Esophagus muscularis mucosa (tissue), 4 donors: ENCODE measurements around the gene ORM1. TPM values are rescaled to one million over a fixed set of nuclear protein-coding genes. Genes with fewer than 3 reads are reported as not detected.
"Not testable (repeated sequence)": the region's sequence is repeated elsewhere in the genome, so short reads cannot be mapped to it uniquely, and the experiment has no call there.

ENCODE experiments used
- DNase-seq: peaks from one replicate; pipeline ENCODE4 v3.0.0-alpha.2; 2017; ENCODE audit errors: extremely low spot score
- H3K27ac ChIP-seq, 4 donors: fragments of 200-600 bp; sonication (generic); replicated peaks in 1 of 4; 1 replicate in 3 of 4; 2 replicates in 1 of 4; pipeline ENCODE4 v1.5.1; 2016 to 2019; ENCODE audit warnings: mild to moderate bottlenecking in 1 of 4
- H3K27me3 ChIP-seq, 4 donors: fragments of 200-600 bp; sonication (generic); one replicate each; pipeline versions ENCODE4 v1.5.1 to v1.6.0; 2016 to 2019
- H3K36me3 ChIP-seq, 4 donors: fragments of 200-600 bp; sonication (generic); one replicate each; pipeline ENCODE4 v1.5.1; 2016 to 2019
- H3K4me1 ChIP-seq, 4 donors: fragments of 200-600 bp; sonication (generic); one replicate each; pipeline ENCODE4 v1.5.1; 2016 to 2019
- H3K4me3 ChIP-seq, 4 donors: fragments of 200-600 bp; sonication (generic); 1 replicate in 2 of 4; 2 replicates in 2 of 4; pipeline ENCODE4 v1.5.1; 2016 to 2019; ENCODE audit warnings: mild to moderate bottlenecking in 4 of 4, moderate library complexity in 1 of 4
- H3K9me3 ChIP-seq, 4 donors: fragments of 200-600 bp; sonication (generic); 1 replicate in 3 of 4; 2 replicates in 1 of 4; pipeline ENCODE4 v1.5.1; 2016 to 2019
- EP300 ChIP-seq: sonication (generic); formaldehyde crosslinking; IDR thresholded peaks from one replicate; pipeline ENCODE4 v1.6.1; 2017; ENCODE audit warnings: antibody characterized with exemption
- POLR2A ChIP-seq: fragments of 450-650 bp; IDR thresholded peaks from one replicate; pipeline ENCODE4 v1.6.1; 2017; ENCODE audit warnings: antibody characterized with exemption, moderate library complexity, mild to moderate bottlenecking, low read depth
- POLR2AphosphoS5 ChIP-seq, 2 donors: sonication (generic); formaldehyde crosslinking; IDR thresholded peaks; one replicate each; pipeline ENCODE4 v1.6.1; 2017; ENCODE audit warnings: antibody characterized with exemption in 2 of 2
- WGBS: methylation state at CpG from one replicate; pipeline ENCODE4 v1.1.5; 2018; 5-methylcytosine and 5-hydroxymethylcytosine counted together
- intact Hi-C: fragments of 100-400 bp; cut with DNase I; formaldehyde crosslinking; loops from one replicate; pipeline ENCODE4 v1.15.1; 2023
- total RNA-seq, 4 donors: library from RNA; depleted of rRNA; stranded (reverse); fragments of >200 nt; gene quantifications; one replicate each; pipeline versions ENCODE4 v1.1.0 to v1.2.1, GENCODE V29; 2016
- TF ChIP-seq, protein P1 (sequence below), 3 experiments: fragments of 200-600 bp in 2 of 3; fragments of 450-650 bp in 1 of 3; sonication (generic) in 2 of 3; IDR thresholded peaks; one replicate each; pipeline ENCODE4 v1.5.1; 2017 to 2019; ENCODE audit warnings: antibody characterized with exemption in 3 of 3, mild to moderate bottlenecking in 2 of 3, moderate library complexity in 1 of 3

Gene ORM1
- total RNA-seq, 4 donors from 2014 or later: 1.3 TPM; not detected in 3

GRCh38 chr9:114316605-114317230, 6.2 kb upstream of the ORM1 start:
- H3K9me3 ChIP-seq: no peaks in the 10 kb centered on the region
- no peak for DNase-seq
- no peaks in the 10 kb centered on the region for H3K4me1 ChIP-seq
- 73% methylated on average over 10 of the region's 10 CpGs for WGBS
- H3K36me3 ChIP-seq: no peaks in the 10 kb centered on the region
- TF ChIP-seq EP300 (no peak), POLR2AphosphoS5 (IDR thresholded peaks at IDR 0.05) (no peak), POLR2A (no peak)
- TF ChIP-seq, protein P1, sequence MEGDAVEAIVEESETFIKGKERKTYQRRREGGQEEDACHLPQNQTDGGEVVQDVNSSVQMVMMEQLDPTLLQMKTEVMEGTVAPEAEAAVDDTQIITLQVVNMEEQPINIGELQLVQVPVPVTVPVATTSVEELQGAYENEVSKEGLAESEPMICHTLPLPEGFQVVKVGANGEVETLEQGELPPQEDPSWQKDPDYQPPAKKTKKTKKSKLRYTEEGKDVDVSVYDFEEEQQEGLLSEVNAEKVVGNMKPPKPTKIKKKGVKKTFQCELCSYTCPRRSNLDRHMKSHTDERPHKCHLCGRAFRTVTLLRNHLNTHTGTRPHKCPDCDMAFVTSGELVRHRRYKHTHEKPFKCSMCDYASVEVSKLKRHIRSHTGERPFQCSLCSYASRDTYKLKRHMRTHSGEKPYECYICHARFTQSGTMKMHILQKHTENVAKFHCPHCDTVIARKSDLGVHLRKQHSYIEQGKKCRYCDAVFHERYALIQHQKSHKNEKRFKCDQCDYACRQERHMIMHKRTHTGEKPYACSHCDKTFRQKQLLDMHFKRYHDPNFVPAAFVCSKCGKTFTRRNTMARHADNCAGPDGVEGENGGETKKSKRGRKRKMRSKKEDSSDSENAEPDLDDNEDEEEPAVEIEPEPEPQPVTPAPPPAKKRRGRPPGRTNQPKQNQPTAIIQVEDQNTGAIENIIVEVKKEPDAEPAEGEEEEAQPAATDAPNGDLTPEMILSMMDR (IDR thresholded peaks at IDR 0.05): no peak
- H3K27ac ChIP-seq: no peak overlapping the region
- no peaks in the 10 kb centered on the region for H3K27me3 ChIP-seq
- no peak overlapping the region for H3K4me3 ChIP-seq
- intact Hi-C loops: no loop called here

- intact Hi-C loops: no loop called here
- Histone ChIP-seq H3K27ac (no peak overlapping the region), H3K36me3 (no peaks in the 10 kb centered on the region), H3K27me3 (no peaks in the 10 kb centered on the region), H3K9me3 (no peaks in the 10 kb centered on the region), H3K4me3 (no peak overlapping the region), H3K4me1 (no peaks in the 10 kb centered on the region)
- no peak for DNase-seq
- no peak for TF ChIP-seq POLR2A
- no peak for TF ChIP-seq POLR2AphosphoS5 (IDR thresholded peaks at IDR 0.05)
- TF ChIP-seq, protein P1 (IDR thresholded peaks at IDR 0.05): no peak
- TF ChIP-seq EP300: no peak
- WGBS: 89% methylated on average over 8 of the region's 8 CpGs
These were observed 5.1 kb upstream of the ORM1 start for GRCh38 chr9:114317665-114318357.

- no peak for DNase-seq
- Histone ChIP-seq H3K4me3 (no peak overlapping the region), H3K9me3 (no peaks in the 10 kb centered on the region), H3K36me3 (no peaks in the 10 kb centered on the region), H3K4me1 (no peaks in the 10 kb centered on the region), H3K27me3 (no peaks in the 10 kb centered on the region), H3K27ac (no peak overlapping the region)
- WGBS: 86% methylated on average over 8 of the region's 8 CpGs
- intact Hi-C loops: no loop called here
- TF ChIP-seq EP300 (no peak), POLR2A (no peak), POLR2AphosphoS5 (IDR thresholded peaks at IDR 0.05) (no peak)
- TF ChIP-seq, protein P1 (IDR thresholded peaks at IDR 0.05): no peak
These were observed 4.5 kb upstream of the ORM1 start for GRCh38 chr9:114318416-114318815.

DNA sequence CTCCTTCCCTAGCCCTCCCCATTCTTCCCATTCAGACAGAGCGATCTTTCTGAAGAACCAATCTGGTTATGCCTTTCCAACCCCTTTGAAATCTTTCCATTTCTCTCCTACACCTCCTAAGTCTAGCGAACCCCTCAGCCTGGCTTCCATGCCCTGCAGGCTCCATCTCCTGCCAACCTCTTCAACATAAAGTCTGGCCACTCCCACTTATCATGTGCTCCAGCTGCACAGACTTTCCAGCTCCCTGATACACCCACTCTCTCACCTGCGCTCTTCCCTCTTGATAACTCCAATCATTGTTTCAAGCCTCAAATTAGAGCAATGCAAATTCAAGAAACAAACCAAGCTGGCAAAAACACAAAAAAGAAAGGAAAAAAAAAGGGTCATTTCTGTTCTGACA, 3.8 kb upstream of the ORM1 start:
- 87% methylated on average over 3 of the region's 3 CpGs for WGBS
- intact Hi-C loops: no loop called here
- TF ChIP-seq POLR2A (no peak), POLR2AphosphoS5 (IDR thresholded peaks at IDR 0.05) (no peak), EP300 (no peak)
- TF ChIP-seq, protein P1 (IDR thresholded peaks at IDR 0.05): no peak
- Histone ChIP-seq H3K4me3 (no peak overlapping the region), H3K36me3 (no peaks in the 10 kb centered on the region), H3K9me3 (no peaks in the 10 kb centered on the region), H3K27me3 (peaks cover 0 to 3% (median 0%) of the 10 kb centered on the region in 4 donors), H3K4me1 (no peaks in the 10 kb centered on the region), H3K27ac (no peak overlapping the region)
- no peak for DNase-seq

GRCh38 chr9:114320710-114321109, 2.2 kb upstream of the ORM1 start:
- H3K36me3 ChIP-seq, DNase-seq, H3K27ac ChIP-seq, H3K27me3 ChIP-seq, intact Hi-C loops, H3K9me3 ChIP-seq, H3K4me3 ChIP-seq, H3K4me1 ChIP-seq: not testable (repeated sequence)
- 91% methylated on average over 7 of the region's 7 CpGs for WGBS
